ENCODE measurements around the gene VWA7.
"Not testable (repeated sequence)": the region's sequence is repeated elsewhere in the genome, so short reads cannot be mapped to it uniquely, and the experiment has no call there.

Gene VWA7

GRCh38 chr6:31801031-31801927 is 24.2 kb upstream of the VWA7 start:
- DNase-seq, result not testable (repeated sequence)

DNA sequence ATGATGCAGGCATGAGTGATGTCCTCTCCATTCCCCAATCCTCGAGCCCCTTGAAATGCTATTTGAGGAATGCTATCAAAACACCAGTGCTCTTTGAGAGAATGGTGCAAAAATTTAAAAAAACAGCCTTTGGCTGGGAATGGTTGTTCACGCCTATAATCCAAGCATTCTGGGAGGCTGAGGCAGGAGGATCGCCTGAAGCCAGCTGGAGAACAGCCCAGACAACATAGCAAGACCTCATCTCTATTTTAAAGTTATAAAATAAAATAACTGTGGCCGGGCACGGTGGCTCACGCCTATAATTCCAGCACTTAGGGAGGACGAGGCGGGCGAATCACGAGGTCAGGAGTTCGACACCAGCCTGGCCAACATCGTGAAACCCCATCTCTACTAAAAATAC is 22.7 kb upstream of the VWA7 start:
- DNase-seq, result no peak

DNA sequence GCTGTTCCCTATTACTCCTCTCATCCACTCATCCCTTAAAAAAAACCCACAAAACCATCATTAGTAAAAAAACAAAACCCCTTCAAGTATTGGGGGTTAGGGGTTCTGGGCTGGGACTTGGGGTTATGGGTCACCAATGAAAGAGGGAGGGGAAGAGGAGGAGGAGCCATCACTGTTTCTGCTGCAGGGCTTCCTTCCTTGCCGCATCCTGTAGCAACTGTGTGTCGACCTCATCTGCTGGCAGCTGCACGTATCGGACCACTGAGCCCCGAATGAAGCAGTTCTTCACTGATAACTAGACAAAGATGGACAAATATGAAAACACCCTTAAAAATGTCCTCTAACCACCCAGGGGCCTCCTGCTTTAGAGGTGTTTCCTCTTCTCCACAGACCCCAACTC is 20.5 kb upstream of the VWA7 start:
- peak; percentile 72 for DNase-seq

DNA sequence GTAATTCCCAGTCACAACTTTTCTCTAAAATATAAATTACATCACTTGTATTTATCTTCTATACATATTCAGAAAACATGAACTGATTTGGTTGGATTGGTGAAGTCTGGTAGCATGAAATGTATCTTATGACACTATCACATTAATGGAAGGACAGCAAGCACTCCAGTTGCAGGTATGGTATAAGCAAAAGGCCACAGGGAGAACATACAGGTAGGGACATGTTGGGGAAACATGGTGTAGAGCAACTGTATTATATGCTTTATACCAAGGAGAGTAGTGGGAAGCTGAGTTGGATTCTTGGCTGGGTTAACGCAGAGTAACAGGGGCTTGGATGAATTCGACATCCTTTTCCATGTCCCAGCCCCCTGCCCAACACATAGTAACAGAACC is 19.9 kb upstream of the VWA7 start:
- DNase-seq, result no peak

- DNase-seq, result peak; percentile 87
Measured at GRCh38 chr6:31795616-31796298, 18.6 kb upstream of the VWA7 start, which contains the start of gene VARS1. VARS1 (minus strand) TSS chr6:31795752; CDS start chr6:31795217, 535 bp downstream.

- DNase-seq, result no peak
Measured at GRCh38 chr6:31794866-31795615, 17.9 kb upstream of the VWA7 start.

DNA sequence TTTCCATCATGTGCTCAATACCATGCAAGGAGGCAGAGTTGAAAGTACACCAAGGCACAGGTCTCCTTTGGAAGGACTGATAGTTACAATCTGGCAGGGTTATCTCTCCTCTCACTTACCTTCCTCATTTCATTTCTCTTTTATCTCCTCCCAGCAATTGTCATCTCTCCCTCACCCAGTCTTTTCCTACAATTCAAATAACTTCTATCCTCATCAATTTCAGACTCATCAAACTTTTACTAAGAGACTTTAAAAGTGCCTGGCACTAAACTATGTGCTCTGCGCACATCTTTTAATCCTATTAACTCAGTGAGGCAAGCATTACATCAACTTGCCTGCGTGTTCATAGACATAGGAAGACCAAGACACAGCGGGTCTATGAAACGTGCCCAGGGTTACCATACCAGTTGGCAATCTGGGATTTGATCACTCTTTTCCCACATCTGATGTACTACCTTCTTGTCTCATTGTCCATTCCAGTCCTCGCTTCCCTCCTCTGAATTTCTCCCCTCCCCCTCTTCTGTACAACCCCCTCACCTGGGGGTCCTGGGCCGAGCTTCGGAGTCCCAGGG is 17.3 kb upstream of the VWA7 start:
- peak; percentile 23 for DNase-seq

GRCh38 chr6:31793927-31794245 is 16.8 kb upstream of the VWA7 start:
- not testable (repeated sequence) for DNase-seq

DNA sequence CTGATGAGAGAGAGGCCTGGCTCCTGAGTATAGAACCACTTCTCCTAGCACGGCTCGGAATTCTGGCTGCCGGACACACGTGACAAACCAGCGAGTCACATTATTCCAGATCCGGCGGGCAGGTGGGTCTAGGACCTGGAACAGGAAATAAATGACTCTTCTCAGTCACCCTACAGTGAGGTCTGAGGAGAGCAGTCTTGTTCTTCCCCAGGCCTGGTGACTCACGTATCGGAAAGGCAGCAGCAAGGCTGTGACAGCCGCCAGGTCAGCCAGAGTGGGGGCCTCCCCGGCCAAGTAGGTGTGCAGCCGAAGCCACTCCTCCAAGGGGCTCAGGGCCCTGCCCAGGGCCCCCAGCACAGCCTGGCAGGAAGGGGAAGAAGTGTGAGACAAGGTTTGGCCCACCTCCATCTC is 15.6 kb upstream of the VWA7 start:
- DNase-seq, result no peak

GRCh38 chr6:31792090-31792374 is 14.9 kb upstream of the VWA7 start:
- no peak for DNase-seq

DNA sequence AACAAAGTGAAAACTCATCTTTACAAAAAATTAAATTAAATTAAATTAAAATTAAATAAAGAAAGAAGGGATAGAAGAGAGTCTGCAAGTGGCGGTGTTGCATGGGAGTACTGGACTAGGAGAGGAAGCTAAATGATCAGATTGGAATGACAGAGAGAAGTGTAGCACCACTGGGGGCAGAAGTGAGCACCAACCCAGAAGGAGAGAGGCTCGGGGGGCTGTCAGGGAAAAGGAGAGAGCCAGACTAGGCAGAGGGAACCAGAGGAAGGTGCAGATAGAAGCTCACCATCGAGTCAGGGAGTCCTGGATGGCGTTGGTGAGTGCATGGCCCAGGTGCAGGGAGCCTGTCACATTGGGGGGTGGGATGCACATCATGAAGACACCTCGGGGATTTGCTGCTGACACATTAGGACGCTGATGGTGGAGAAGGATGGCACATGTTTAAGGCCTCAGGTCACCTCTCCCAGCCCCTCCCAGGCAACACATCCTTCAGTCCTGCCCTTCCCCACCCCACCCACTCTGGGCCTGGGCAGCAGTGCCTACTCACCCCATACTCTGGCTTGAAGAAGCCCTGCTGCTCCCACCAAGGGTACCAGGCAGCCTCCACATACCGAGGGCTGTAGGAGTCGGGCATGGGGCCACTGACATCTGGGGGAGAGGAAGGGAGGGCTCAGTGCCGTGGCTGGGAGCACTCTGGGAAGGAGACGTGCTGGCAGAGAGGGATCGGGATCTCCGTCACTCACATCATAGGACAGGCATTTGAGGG is 14.4 kb upstream of the VWA7 start:
- peak; percentile 39 for DNase-seq

DNA sequence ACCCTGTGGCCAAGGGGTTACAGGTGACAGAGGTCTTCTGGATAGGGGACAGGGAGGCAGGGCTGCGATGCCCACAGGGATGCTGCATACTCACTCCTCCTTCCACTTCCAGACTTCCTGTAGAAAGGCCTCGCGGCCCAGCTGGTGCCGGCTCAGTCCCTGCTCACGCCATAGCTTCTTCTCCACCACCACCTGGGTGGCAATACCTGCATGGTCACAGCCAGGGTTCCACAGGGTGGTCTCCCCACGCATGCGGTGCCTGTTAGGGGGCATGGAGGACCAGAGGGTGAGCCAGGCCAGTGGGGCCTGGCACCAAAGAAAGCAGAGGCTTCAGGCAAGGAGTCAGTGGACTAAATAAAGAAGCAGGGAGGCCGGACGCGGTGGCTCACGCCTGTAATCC is 8.3 kb upstream of the VWA7 start:
- DNase-seq, result no peak

- no peak for DNase-seq
Measured at GRCh38 chr6:31784098-31784925, 7.2 kb upstream of the VWA7 start.

GRCh38 chr6:31782126-31782855 is 5.2 kb upstream of the VWA7 start:
- DNase-seq, result no peak

DNA sequence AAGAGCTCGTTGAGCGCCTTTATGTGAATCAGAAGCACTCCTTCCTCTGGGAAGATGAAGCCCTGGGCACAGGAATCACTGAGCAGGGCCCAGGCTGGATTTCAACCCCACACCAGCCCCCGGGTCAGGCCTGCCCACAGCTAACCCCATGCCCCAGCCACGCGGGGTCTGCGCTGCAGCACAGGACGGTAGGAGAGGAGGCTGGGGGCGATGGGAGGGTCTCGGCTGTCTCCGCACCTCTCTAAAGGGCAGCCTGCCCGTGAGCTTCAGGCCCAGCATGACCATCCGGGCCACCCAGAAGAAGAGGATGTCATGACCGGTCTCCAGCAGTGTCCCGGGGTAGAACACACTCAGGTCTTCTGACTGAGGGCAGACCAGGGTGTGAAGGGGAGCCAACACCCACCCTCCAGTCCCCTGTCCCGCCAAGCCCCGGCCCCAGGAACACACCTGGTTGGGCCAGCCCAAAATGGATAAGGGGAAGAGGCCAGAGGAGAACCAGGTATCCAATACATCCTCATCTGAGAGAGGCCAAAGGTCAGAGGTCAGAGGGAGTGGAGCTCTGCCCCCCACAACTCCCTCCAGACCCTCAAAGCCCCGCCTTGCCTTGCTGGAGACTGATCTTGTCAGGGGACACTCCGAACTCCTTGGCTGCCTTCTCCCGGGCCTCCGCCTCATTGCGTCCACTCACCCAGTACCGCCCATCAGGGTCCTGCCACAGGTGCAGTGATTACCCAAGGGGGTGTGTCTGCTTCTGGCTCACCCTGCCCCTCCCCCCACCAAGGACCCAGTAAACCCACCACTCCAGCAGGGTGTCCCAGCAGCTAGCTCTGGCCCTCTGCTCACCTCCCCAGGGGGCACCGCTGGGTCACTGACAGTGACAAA is 4.4 kb upstream of the VWA7 start:
- DNase-seq, result no peak

DNA sequence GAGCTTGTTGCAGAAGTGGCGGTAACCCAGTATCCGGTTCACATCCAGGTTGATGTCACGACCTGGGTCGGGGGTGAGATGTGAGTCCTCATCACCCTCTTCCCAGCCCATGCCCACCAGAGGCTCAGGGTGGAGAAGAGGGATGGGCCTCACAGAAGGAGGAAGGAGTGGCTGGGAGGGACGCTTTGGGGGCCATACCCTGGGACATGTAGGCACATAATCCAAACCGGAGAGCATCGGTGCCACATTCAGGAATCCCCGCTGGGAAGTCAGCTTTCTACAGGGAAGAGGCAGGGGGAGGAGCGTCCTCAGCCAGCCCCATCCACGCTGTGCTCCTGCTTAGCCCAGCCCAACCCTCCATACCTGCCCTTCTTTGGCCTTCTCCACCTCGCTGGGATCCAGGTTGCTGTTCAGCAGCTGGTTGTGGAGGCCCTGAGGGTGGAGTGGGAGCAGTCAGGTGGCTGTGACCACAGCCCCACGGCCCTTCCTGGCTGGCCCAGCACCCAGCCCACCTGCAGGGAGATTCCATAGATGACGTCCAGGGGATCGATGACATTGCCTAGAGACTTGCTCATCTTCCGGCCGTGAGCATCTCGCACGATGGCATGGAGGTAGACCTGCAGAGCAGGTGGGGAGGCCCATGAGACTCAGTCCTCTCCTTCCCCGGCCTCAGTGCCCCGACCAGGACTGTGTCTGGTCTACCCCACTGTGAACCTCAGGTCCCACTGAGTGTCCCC is 3.5 kb upstream of the VWA7 start:
- DNase-seq, result no peak

- no peak for DNase-seq
Measured at GRCh38 chr6:31779908-31780307, 2.8 kb upstream of the VWA7 start.

- no peak for DNase-seq
Measured at GRCh38 chr6:31778999-31779885, 2.1 kb upstream of the VWA7 start.
